ENCODE data around the gene LDLRAD3. TPM values are rescaled to one million over a fixed set of nuclear protein-coding genes. Genes with fewer than 3 reads are reported as not detected.
"Not testable (repeated sequence)": the region's sequence is repeated elsewhere in the genome, so short reads cannot be mapped to it uniquely, and the experiment has no call there.

Gene LDLRAD3
- total RNA-seq, 1 experiment from 2014 or later, result 3.3 TPM

DNA sequence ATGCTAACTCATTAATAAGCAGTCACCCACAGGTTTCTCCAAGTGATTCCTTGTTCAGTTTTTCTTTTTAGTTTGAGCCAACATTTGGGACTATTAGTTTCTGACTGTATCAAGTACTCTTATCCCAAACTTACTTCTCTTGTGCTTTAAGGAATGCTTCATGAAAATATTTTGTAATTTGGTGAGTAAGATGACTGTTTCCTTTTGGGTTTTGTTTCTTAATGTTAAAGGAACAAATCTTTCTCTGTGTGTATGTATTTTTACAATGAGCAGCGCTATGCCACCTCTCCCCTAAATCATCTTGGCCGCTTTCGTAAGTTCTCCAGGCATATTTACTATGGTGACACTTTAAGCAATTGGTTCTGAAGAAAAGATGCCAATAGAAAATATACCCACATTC is 72.4 kb downstream of the LDLRAD3 start:
- DNase-seq (ENCODE audit: low spot score), result no peak

DNA sequence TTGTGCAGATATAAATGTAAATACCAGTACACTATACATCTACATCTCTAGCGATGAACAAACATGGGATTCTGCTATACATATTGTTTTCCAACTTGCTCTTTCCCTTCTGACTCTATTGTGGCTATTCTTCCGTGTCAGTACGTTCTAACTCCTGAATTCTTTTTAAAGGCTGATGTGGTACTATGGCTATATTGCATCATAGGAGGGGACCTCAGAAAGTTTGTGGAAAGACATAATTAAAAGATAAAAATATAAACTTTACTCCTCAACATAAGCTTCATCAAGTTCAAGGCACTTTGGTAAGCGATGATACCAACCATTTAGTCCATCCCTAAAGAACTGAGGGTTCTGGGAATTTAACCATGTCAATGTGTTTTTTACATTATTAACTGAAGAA is 72.8 kb downstream of the LDLRAD3 start:
- DNase-seq (ENCODE audit: low spot score), result no peak

DNA sequence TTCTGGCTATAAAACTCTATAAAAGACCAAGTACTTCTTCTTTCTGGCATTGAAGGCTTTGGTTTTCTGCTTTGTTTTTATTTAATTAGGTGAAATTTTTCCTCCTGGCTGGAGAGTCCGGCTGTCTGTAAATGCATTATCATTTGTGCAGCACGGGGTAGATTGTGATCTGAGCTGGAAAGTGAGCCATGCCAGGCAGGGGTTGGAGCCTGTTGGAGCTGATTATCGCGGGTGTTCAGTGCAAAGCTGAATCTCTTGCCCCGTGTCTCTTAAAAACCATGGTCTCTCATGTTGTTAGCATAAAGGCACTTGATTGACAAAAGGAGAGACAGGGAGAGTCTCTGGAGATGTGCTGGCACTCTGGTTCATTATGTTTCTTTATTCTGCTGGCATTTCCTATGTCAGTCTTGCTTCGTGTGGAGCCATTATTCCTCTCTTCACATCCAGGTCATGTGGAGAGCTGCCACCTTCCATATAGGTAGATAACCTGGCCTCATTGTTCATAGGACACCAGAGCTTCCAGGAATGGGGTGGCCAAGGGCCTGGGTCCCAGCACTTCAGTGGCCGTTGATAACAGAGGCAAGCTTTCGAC is 75.2 kb downstream of the LDLRAD3 start:
- no peak for DNase-seq (ENCODE audit: low spot score)

DNA sequence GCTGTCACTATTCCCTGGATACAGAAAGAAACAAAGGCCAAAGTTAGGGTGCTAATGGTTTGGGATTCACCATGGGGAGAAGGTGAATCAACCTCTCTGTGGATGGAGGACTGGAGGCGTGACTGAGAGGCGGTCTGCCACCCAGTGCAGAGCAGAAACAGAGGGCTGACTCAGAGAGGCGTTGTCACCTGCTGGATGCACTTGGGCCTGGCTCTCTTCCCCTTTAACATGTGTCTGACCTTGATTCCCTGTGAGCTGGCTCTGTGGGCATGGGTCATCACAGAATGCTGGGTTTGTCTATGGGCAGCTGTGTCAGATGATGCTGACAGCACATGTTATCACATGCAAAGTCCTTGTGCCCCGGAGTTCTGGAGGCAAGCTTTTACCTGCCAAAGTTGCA is 75.9 kb downstream of the LDLRAD3 start:
- DNase-seq (ENCODE audit: low spot score), result no peak

DNA sequence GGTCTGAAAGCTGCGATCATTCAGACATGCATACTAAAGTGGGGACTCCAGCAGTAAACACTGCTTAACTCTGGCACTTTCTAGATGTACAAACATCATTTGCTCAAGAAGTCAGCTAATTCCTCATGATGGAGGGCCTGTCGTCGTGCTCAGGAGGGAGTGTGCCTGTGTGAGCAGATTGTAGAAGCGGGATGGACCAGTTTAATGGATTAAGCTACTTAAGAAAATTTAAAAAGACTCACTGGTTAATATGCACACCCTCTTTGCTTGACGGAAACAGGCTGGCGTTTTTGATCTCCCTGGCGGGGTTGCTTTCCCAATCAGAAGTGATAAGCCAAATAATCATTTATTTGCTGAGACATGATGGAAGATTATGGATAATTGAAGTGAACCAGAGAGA is 79.0 kb downstream of the LDLRAD3 start:
- DNase-seq (ENCODE audit: low spot score), result no peak

DNA sequence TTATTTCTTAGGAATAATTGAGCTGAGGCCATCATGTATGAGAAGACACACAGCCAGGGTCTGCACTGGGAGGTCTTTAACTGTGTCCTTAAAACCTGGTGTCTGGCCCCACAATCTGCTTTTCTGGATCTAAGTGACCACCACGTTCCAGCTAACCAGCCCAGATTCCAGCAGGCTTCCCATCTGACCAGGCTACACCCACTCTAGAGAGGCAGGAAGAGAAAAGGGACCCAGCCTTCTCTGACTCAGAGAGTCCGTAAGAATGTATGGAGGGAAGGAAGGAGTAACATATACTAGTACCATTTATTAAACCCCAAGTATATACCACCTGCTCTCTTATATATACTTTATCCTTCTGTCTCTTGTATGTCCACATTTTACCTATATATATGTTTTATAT is 80.1 kb downstream of the LDLRAD3 start:
- no peak for DNase-seq (ENCODE audit: low spot score)

DNA sequence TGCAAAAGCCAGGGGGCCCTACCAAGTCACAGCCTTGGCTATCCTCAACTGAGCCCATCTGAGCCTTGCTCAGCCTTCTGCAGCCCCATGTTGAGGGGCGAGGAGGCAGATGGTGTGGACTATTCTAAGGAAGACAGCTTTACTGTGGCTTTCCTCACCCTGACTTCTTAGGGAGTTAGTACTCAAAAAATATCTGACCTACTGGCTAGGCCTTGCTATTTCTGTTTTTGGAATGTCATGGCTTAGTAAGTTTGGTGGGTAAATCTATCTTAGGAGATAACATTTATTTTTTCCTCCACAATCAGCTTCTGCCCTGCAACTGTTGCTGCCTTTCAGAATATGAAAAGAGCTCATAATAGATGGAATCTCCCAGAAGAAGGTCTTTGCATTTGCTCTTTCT is 80.9 kb downstream of the LDLRAD3 start:
- DNase-seq (ENCODE audit: low spot score), result no peak

DNA sequence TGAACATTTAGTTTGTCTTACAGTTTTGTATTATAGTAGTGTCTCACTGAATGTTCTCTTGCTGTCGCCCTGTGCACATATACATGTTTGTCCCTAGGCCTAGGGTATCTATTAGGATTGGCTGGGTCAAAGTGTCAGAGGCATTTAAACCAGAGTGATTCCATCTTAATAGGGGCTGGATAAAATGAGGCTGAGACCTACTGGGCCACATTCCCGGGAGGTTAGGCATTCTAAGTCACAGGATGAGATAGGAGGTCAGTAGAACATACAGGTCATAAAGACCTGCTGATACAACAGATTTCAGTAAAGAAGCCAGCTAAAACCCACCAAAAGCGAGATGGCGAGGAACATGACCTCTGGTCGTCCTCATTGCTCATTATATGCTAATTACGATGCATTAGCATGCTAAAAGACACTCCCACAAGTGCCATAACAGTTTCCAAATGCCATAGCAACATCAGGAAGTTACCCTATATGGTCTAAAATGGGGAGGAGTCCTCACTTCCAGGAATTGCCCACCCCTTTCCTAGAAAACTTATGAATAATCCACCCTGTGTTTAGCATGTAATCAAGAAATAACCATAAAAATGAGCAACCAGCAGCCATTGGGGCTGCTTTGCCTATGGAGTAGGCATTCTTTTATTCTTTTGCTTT is 82.6 kb downstream of the LDLRAD3 start:
- DNase-seq (ENCODE audit: low spot score), result no peak

DNA sequence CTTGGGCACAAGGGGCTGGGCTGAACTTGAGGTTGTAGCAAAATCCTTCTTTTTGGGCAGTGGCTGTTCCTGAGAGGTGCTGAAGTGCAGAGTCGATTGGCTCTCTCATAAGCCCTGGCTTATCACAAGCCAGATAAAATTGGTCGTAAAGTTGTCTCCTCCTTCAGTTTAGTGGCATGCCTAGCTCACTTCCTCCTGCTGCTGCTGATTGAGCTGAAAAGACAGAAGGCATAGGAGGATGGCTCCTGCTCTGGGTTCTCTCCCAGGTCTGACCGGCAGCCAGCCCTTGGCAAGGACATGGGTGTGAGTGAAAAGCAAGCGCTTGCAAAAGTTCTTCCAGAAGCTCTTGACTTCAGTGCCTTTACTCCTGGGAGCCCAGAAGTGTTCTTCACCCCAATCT is 83.9 kb downstream of the LDLRAD3 start:
- no peak for DNase-seq (ENCODE audit: low spot score)

DNA sequence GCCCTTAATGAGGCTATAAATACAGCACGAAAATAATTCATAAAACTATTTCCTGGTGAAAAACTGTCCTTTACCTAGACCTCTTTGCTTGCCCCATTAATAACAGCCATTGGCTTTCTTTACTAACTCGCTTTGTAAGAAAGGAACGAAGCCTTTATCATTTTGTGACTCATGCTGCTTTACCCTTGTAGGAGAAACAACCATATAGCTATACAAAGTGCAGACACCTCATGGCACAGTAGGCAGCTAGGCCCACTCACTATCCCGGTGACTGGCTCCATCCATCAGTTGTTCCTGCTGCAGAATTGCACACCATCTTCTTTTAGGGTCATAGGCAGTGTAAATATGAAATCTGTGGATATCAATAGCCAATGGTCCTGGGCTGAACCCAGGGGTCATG is 85.8 kb downstream of the LDLRAD3 start:
- DNase-seq (ENCODE audit: low spot score), result no peak

DNA sequence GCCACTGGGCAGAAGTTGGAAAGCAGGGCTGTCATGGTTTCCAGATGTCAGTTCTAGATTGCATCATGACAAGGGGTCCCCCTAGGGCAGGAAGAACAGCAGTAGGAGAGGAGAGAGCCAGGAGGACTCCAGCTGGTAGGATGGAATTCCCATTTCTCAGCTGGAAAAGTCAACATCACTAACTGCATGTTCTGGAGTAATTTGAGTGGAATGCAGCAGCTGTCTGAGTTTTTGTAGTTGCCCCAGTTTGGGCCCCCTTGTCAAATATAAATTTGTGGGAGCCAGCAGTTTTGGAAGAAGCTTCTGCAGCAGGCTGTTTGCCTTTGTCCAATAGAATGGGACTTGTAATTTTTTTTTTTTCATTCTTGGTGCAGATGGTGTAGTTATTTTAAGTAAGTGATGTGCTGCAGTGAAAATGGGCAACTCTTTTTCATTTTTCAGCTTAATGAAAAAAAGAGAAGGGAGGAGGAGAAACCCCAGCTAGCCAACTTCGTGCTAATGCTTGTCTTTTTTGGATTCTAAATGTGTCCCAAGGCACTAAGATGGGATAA is 86.9 kb downstream of the LDLRAD3 start:
- no peak for DNase-seq (ENCODE audit: low spot score)

DNA sequence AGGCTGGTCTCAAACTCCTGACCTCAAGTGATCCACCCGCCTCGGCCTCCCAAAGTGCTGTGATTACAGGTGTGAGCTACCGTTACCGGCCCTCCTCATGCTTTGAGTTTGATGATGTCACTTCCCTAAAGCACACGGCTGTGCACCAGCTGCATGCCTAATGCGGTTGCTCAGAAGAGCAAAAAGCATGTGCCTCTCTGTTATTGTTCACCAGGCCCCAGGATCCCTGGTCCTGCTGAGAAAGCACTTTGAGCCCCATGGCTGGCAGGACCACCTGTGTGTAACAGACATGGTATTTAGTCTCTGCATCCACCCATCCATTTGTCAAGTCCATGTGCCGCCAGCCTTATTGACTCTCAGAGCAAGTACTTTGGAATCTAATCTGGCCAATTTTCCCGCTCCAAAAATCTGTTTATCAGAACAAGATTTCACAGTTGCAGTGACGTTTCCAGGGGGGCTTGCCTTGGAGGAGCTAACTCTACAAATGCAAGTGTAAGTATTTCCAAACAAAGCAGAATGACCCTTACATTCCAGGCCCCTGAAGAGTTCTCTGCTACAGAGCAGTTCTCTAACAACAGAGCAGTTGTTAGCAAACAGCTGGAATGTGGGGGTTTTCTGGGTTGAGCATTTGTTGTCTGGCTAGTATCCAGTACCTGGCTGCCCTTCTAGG is 89.4 kb downstream of the LDLRAD3 start:
- no peak for DNase-seq (ENCODE audit: low spot score)

DNA sequence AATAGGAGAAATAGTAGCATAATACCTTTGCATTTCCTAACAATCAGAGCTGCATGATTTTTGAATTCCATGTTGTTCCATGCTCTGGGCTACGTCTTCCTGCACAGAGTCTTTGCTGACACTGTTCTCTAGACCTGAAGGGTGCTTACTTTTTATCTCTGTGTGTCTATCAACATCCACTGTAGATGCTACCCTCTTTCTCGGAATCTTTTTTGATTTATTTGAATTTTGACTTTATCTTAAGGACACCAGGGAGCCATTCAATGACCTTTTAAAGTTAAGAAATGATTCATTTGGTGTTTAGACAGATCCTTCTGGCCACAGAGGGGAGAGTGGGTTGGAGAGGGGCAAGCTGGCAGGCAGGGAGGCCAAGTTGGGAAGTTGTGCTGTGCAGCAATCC is 90.1 kb downstream of the LDLRAD3 start:
- no peak for DNase-seq (ENCODE audit: low spot score)

DNA sequence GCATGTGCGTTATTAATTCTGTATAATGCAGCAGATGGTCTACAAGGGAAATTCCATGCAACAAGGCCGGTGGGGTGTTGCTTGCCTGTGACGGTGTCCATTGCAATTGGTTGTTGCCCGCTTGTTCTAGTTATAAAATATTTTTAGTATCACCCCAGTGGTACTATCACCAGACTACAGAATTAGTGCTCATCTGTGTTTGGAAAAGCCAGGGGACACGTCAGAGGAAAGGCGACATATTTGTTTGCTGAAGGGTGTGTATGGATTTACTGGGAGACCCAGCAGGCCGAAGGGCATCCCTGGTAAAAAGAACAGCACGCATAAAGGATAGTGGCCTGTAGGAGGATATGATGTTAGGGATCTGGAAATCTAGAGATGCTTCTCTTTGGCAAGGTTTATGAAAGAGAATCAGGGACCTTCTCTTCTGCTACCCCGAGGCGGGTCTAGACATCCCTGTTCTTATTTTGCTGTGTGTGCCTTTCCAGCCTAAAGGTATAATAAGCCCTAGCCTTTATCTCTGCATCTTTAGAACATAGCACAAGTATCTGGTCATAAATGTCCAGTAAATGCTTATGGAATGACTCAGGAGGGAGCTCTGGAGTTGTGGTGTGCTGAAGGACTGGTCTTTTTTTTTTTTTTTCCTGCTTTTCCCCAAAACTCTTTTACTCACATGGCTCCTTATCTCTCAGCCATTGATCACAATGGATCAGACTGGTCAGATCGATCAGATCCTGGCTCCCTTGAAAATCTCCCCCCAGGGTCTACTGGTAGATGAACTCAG is 90.9 kb downstream of the LDLRAD3 start:
- peak; percentile 4 for DNase-seq (ENCODE audit: low spot score)

DNA sequence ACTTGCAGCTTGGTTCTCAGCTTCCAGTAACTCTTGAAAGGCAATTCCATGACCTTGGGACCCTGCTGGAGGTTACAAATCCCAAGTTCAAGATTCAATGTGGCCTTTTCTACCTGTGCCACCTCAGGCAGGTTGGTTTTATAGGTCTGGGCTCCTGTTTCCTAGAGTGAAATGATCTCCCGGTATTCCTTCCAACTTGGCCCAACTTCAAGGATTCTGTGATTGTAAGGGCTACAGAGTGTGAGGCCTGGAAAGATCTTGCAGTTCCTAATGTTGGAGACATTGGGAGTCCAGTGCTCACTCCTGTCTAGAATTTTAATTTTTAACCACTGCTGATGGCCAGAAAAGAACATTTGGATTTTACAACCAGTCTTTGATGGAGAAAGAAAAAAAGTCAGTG is 91.6 kb downstream of the LDLRAD3 start:
- no peak for DNase-seq (ENCODE audit: low spot score)

DNA sequence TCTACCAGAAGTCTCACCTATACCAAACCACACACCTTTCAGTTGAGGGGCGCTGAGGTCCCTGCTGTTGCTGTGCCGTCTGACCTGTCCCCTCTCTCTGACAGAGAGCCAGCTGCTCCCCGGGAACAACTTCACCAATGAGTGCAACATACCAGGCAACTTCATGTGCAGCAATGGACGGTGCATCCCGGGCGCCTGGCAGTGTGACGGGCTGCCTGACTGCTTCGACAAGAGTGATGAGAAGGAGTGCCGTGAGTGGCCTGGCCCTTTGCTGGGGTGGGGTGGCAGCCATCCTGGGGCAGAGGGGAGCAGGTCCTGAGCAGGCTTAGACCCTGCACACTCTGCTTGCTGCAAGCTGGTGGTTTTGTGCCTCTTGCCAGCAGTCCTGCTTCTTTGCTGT is 92.1 kb downstream of the LDLRAD3 start:
- no peak for DNase-seq (ENCODE audit: low spot score)

DNA sequence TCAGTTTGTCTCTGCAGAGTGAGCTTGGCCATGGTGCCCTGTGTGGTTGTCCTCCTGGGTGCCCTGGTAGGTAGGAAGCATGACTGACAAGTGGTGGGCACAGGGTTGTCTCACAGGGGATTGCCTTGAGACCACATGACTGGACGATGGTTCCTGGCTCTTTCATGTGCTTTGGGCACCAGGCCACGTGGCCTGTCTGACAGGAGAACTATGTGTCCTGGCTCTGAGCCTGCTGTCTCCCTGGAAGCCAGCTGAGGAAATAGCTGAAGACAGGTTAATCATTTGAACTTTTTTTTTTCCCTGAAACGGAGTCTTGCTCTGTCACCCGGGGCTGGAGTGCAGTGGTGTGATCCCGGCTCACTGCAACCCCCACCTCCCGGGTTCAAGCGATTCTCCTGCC is 93.2 kb downstream of the LDLRAD3 start:
- no peak for DNase-seq (ENCODE audit: low spot score)

DNA sequence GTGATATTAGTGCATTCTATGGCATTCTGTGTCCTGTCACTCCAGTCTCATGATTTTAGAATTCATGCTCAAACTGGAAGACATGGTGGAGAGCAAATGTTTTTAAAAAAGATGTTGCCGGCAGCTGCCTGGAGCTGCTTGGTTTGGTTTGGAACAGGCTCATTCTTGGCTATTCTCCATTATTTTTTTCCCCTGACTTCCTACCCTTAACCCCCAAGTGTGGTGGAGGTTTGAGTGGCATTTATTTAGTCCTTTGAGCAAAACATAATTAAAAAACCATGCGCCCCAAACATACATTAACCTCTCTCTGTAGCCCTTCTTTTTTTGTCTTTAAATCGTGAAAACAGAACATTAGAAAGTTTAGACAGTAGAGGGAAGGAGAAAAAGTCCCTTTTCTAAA is 94.7 kb downstream of the LDLRAD3 start:
- DNase-seq (ENCODE audit: low spot score), result no peak

DNA sequence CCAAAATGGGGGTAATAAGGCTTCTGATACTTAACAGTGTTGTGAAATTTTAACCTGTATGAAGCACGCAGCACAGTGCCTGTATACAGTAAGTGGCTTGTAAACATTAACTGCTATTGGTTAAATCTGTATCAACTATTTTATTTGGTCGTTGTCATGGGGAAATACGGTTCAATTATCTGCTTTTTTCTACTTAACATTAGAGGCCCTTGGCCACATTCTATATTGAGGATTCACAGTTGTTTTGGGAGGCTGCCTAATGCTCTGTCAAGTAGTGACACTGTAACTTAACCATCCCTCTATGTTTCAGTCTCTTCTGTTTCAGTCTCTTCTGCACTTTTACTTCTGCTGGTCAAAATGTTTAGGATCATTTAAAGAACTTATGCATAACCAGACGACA is 95.6 kb downstream of the LDLRAD3 start:
- no peak for DNase-seq (ENCODE audit: low spot score)

DNA sequence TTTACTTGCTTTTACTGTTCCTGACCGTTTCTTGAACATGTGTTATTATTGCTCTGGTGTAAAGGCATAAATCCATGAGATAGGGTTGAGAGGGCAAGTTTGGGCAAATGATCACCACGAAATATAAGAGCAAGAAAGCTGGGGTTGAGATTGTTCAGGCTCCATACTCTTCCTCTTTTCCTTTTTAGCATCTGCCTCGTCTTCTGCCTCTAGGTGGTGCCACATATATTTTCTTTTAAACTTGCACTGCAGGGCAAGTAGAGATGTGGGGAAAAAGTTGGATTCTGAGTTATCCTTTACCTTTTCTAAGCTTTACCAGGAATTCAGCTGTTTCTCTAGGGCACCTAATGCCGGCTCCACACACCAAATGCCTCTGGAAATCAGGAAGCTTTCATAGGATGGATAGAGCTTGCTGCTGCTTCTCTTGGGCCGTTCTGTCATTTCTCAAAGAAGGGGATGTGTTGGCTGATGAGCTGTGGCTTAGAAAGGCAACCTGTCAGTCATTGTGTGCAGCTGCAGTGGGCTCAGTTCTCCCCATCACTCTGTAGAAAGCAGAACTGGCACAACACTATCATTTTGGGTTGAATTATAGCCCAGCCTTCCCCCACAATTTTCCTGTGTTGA is 98.2 kb downstream of the LDLRAD3 start:
- DNase-seq (ENCODE audit: low spot score), result peak; percentile 5

DNA sequence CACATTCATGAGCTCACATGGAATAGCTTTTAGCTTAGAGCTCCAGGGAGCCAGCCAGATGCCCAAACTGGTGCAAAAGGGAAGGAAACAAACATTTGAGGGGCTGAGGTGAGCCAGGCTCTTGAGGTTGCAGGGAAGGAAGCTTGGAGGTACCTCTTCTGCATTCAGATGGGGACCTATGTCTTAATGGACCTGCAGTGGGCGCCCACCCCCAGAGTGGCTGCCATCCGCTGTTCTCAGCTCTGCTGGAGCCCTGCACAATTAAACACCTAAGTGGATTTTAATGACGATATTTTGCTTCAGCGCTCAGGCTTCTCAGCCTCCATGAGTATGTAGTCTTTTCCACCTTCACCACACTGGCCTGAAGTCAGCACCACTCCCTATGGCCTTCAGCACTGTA is 100.8 kb downstream of the LDLRAD3 start:
- DNase-seq (ENCODE audit: low spot score), result no peak

DNA sequence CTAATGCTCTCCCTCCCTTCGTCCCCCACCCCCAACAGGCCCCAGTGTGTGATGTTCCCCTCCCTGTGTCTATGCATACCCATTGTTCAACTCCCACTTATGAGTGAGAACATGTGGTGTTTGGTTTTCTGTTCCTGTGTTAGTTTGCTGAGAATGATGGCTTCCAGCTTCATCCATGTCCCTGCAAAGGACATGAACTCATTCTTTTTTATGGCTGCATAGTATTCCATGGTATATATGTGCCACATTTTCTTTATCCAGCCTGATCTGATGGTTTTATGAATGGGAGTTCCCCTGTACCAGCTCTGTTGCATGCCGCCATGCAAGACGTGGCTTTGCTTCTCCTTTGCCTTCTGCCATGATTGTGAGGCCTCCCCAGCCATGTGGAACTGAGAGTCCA is 102.1 kb downstream of the LDLRAD3 start:
- DNase-seq (ENCODE audit: low spot score), result not testable (repeated sequence)
